ENCODE measurements around the gene ARHGAP40. TPM values are rescaled to one million over a fixed set of nuclear protein-coding genes. Genes with fewer than 3 reads are reported as not detected.

The ARHGAP40 gene
- total and polyA plus RNA-seq, 2 of the 13 experiments (the other 11 are each of a cell fraction or from before 2014, with no cell fraction given) = 0.75 to 2.1 TPM

- TF ChIP-seq, protein P1, sequence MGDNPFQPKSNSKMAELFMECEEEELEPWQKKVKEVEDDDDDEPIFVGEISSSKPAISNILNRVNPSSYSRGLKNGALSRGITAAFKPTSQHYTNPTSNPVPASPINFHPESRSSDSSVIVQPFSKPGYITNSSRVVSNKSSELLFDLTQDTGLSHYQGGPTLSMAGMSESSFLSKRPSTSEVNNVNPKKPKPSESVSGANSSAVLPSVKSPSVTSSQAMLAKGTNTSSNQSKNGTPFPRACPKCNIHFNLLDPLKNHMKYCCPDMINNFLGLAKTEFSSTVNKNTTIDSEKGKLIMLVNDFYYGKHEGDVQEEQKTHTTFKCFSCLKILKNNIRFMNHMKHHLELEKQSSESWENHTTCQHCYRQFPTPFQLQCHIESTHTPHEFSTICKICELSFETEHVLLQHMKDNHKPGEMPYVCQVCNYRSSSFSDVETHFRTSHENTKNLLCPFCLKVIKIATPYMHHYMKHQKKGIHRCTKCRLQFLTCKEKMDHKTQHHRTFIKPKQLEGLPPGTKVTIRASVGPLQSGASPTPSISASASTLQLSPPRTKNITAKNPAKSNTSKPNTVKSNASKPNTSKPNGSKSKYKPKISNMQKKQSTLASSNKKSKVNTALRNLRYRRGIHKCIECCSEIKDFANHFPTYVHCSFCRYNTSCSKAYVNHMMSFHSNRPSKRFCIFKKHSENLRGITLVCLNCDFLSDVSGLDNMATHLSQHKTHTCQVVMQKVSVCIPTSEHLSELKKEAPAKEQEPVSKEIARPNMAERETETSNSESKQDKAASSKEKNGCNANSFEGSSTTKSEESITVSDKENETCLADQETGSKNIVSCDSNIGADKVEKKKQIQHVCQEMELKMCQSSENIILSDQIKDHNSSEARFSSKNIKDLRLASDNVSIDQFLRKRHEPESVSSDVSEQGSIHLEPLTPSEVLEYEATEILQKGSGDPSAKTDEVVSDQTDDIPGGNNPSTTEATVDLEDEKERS (CRISPR knock-in tag; IDR thresholded peaks at IDR 0.05) = no peak
- no peak for TF ChIP-seq U2AF2 (IDR thresholded peaks at IDR 0.05; ENCODE audit: low read depth, low read length)
- TF ChIP-seq AHR (CRISPR knock-in tag; IDR thresholded peaks at IDR 0.05) = peak; percentile 69; the same call in 1 of the 2 replicates
- TF ChIP-seq ZNF768 (CRISPR knock-in tag; IDR thresholded peaks at IDR 0.05) = peak; percentile 57
- TF ChIP-seq RAD21 (CRISPR knock-in tag; IDR thresholded peaks at IDR 0.05) = 0 out of 2 replicates have a peak, but pooled peaks have one; percentile 42
- TF ChIP-seq, protein P2, sequence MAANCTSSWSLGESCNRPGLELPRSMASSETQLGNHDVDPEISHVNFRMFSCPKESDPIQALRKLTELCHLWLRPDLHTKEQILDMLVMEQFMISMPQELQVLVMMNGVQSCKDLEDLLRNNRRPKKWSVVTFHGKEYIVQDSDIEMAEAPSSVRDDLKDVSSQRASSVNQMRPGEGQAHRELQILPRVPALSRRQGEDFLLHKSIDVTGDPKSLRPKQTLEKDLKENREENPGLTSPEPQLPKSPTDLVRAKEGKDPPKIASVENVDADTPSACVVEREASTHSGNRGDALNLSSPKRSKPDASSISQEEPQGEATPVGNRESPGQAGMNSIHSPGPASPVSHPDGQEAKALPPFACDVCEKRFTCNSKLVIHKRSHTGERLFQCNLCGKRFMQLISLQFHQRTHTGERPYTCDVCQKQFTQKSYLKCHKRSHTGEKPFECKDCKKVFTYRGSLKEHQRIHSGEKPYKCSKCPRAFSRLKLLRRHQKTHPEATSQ (CRISPR knock-in tag; IDR thresholded peaks at IDR 0.05; ENCODE audit: borderline replicate concordance) = no peak
- no peak for TF ChIP-seq ATF5 (CRISPR knock-in tag; IDR thresholded peaks at IDR 0.05; ENCODE audit: low read depth)
- no peak for TF ChIP-seq ZNF232 (CRISPR knock-in tag; IDR thresholded peaks at IDR 0.05; ENCODE audit: borderline replicate concordance)
- TF ChIP-seq SSRP1 (CRISPR knock-in tag; IDR thresholded peaks at IDR 0.05) = 0 out of 2 replicates have a peak, but pooled peaks have one; percentile 43
- peak; percentile 71; the same call in 1 of the 2 replicates for TF ChIP-seq ZSCAN20 (CRISPR knock-in tag; IDR thresholded peaks at IDR 0.05; ENCODE audit: borderline replicate concordance)
- no peak for TF ChIP-seq BRF2 (CRISPR knock-in tag; IDR thresholded peaks at IDR 0.05)
- no peak for TF ChIP-seq ZNF704 (CRISPR knock-in tag; IDR thresholded peaks at IDR 0.05; ENCODE audit: borderline replicate concordance)
- no peak; the same call in none of the 2 replicates for TF ChIP-seq SAP130 (CRISPR knock-in tag; IDR thresholded peaks at IDR 0.05; ENCODE audit: low read depth)
- TF ChIP-seq ATRX (CRISPR knock-in tag; IDR thresholded peaks at IDR 0.05; ENCODE audit: borderline replicate concordance) = no peak
- TF ChIP-seq ZNF280B (CRISPR knock-in tag; IDR thresholded peaks at IDR 0.05; ENCODE audit: borderline replicate concordance) = peak; percentile 44; the same call in 1 of the 2 replicates
- TF ChIP-seq RXRA (CRISPR knock-in tag; IDR thresholded peaks at IDR 0.05) = peak; percentile 46; the same call in 1 of the 2 replicates
- no peak; the same call in 1 of the 2 replicates for TF ChIP-seq KMT2B (CRISPR knock-in tag; IDR thresholded peaks at IDR 0.05)
- TF ChIP-seq KLF9 (CRISPR knock-in tag; IDR thresholded peaks at IDR 0.05; ENCODE audit: low read depth) = no peak
- TF ChIP-seq WIZ (CRISPR knock-in tag; IDR thresholded peaks at IDR 0.05) = 0 out of 2 replicates have a peak, but pooled peaks have one; percentile 49
Observed at GRCh38 chr20:38601216-38602184, at the start of gene ARHGAP40 (continued).
